Esophagus squamous epithelium (tissue), 4 donors: Measurements from ENCODE around the gene OPHN1.

Experiments used
- CTCF ChIP-seq, 6 experiments: fragments of 450-650 bp in 4 of 6; fragments of 200-600 bp in 2 of 6; sonication (generic) in 2 of 6; IDR thresholded peaks; one replicate each; pipeline ENCODE4 v1.5.1; 2016 to 2019; ENCODE audit warnings: antibody characterized with exemption in 6 of 6, mild to moderate bottlenecking in 4 of 6, moderate library complexity in 4 of 6
- POLR2A ChIP-seq, 4 donors: fragments of 450-650 bp; IDR thresholded peaks; one replicate each; pipeline ENCODE4 v1.6.1; 2017; ENCODE audit warnings: antibody characterized with exemption in 4 of 4, mild to moderate bottlenecking in 4 of 4, moderate library complexity in 3 of 4

DNA sequence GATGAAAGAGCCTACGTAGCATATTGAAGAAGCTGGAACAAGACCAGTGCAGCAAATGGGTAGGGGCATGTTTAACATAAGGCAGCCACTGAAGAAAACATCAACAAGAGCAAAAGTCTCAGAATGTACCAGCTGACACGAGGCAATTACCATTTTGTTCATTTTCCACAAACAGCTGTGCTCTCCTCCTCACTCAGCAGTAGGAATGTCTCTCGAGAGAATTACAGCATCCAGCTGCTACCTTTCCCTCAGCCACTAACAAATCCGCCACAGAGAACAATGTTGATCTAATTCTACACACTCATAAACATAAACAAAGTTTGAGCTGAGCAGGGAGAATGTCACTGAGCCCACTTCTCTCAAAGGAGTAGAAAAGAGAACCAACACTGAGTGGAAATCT lies 68.0 kb downstream of the OPHN1 start:
- TF ChIP-seq CTCF (IDR thresholded peaks at IDR 0.05) (no peak), POLR2A (IDR thresholded peaks at IDR 0.05) (no peak)
